Measurements from ENCODE around the gene FICD.

GRCh38 chr12:108564724-108565123 lies 49.6 kb downstream of the FICD start:
- no peak for TF ChIP-seq GATA2 (IDR thresholded peaks at IDR 0.05; ENCODE audit: low read depth, low read length)
- no peak for TF ChIP-seq GATA3 (IDR thresholded peaks at IDR 0.05; ENCODE audit: low read depth, low read length)
